DOHH2 (cell line): Measurements from ENCODE around the gene TSPYL4.

Source experiments
- H3F3A ChIP-seq: fragments of 200-600 bp; sonication (generic), shearing (Covaris generic); 2 replicates; pipeline ENCODE4 v1.6.0; 2016; ENCODE audit warnings: antibody characterized with exemption, mild to moderate bottlenecking; ENCODE audit not compliant: control insufficient read depth, insufficient read depth
- H3K27ac ChIP-seq: fragments of 200-600 bp; sonication (generic); 2 replicates; pipeline ENCODE4 v1.5.1; 2014; ENCODE audit warnings: low read depth, mild to moderate bottlenecking, low read length, moderate library complexity
- H3K27me3 ChIP-seq: fragments of 200-600 bp; sonication (generic); 2 replicates; pipeline ENCODE4 v1.6.1; 2014; ENCODE audit warnings: mild to moderate bottlenecking, low read length, mixed read lengths; ENCODE audit not compliant: control insufficient read depth
- H3K36me3 ChIP-seq: fragments of 200-600 bp; sonication (generic); 2 replicates; pipeline ENCODE4 v1.6.1; 2014; ENCODE audit warnings: mild to moderate bottlenecking, low read length, moderate library complexity, mixed read lengths; ENCODE audit not compliant: control insufficient read depth
- H3K4me1 ChIP-seq: fragments of 200-600 bp; sonication (generic); 2 replicates; pipeline ENCODE4 v1.6.1; 2014; ENCODE audit warnings: mild to moderate bottlenecking, low read length, mixed read lengths; ENCODE audit not compliant: control insufficient read depth
- H3K4me2 ChIP-seq: fragments of 200-600 bp; sonication (generic); 2 replicates; pipeline ENCODE4 v1.6.0; 2014; ENCODE audit warnings: mild to moderate bottlenecking, low read length, moderate library complexity
- H3K4me3 ChIP-seq: fragments of 200-600 bp; sonication (generic); 2 replicates; pipeline ENCODE4 v1.5.1; 2014; ENCODE audit warnings: mild to moderate bottlenecking, low read length, mixed read lengths
- H3K79me2 ChIP-seq: fragments of 200-600 bp; sonication (generic); 2 replicates; pipeline ENCODE4 v1.6.1; 2014; ENCODE audit warnings: mild to moderate bottlenecking, low read length, mixed read lengths; ENCODE audit not compliant: control insufficient read depth
- H3K9me2 ChIP-seq: fragments of 200-600 bp; sonication (generic); replicated peaks from 2 replicates; pipeline ENCODE4 v1.6.1; 2014; ENCODE audit warnings: mild to moderate bottlenecking, low read length, mixed read lengths; ENCODE audit not compliant: control insufficient read depth
- H3K9me3 ChIP-seq: fragments of 200-600 bp; sonication (generic); 2 replicates; pipeline ENCODE4 v1.6.1; 2014; ENCODE audit warnings: antibody characterized with exemption, low read length, mixed read lengths; ENCODE audit not compliant: control insufficient read depth, insufficient read depth
- H4K20me1 ChIP-seq: fragments of 200-600 bp; sonication (generic); 2 replicates; pipeline ENCODE4 v1.6.0; 2014; ENCODE audit warnings: low read depth, mild to moderate bottlenecking, antibody characterized with exemption, low read length, moderate library complexity; ENCODE audit not compliant: control insufficient read depth, insufficient read depth
- CTCF ChIP-seq: fragments of 200-600 bp; sonication (generic); IDR thresholded peaks from one replicate; pipeline ENCODE4 v1.5.1; 2014; ENCODE audit warnings: antibody characterized with exemption, mild to moderate bottlenecking, low read depth, low read length; ENCODE audit not compliant: poor library complexity, severe bottlenecking
- EZH2phosphoT487 ChIP-seq: fragments of 200-600 bp; sonication (generic); IDR thresholded peaks from 2 replicates; pipeline ENCODE4 v1.6.1; 2017; ENCODE audit warnings: borderline replicate concordance, mild to moderate bottlenecking, antibody characterized with exemption, low read length, moderate library complexity, mixed read lengths

Gene TSPYL4

GRCh38 chr6:116277124-116277523, 23.2 kb upstream of the TSPYL4 start:
- Histone ChIP-seq H3K4me3 (peak overlapping the region; percentile 55), H3K27ac (no peak overlapping the region), H4K20me1 (peaks cover 14% of the 10 kb centered on the region; the same call in 1 of the 2 replicates), H3K79me2 (peaks cover 53% of the 10 kb centered on the region), H3K9me2 (no peaks in the 10 kb centered on the region), H3F3A (no peaks in the 10 kb centered on the region), H3K4me2 (peak overlapping the region; percentile 79), H3K36me3 (peaks cover 29% of the 10 kb centered on the region), H3K4me1 (peaks cover 42% of the 10 kb centered on the region), H3K27me3 (no peaks in the 10 kb centered on the region), H3K9me3 (no peaks in the 10 kb centered on the region)
- TF ChIP-seq CTCF (no peak), EZH2phosphoT487 (no peak)

- H3K36me3 ChIP-seq: peaks cover 5% of the 10 kb centered on the region
- peaks cover 19% of the 10 kb centered on the region for H3K79me2 ChIP-seq
- no peak overlapping the region for H3K4me3 ChIP-seq
- no peaks in the 10 kb centered on the region for H3K9me2 ChIP-seq
- no peak for TF ChIP-seq EZH2phosphoT487
- H3K27ac ChIP-seq: no peak overlapping the region
- H3F3A ChIP-seq: peaks cover 9% of the 10 kb centered on the region
- peaks cover 2% of the 10 kb centered on the region; the same call in 1 of the 2 replicates for H4K20me1 ChIP-seq
- H3K27me3 ChIP-seq: no peaks in the 10 kb centered on the region
- H3K4me2 ChIP-seq: no peak overlapping the region
- H3K4me1 ChIP-seq: peaks cover 16% of the 10 kb centered on the region
- no peaks in the 10 kb centered on the region for H3K9me3 ChIP-seq
These were observed 17.4 kb upstream of the TSPYL4 start for GRCh38 chr6:116271149-116271708.

GRCh38 chr6:116268589-116269293, 14.9 kb upstream of the TSPYL4 start:
- H3K9me3 ChIP-seq: no peaks in the 10 kb centered on the region
- H3K4me1 ChIP-seq: peaks cover 8% of the 10 kb centered on the region
- H3K4me2 ChIP-seq: no peak overlapping the region
- no peaks in the 10 kb centered on the region; the same call in none of the 2 replicates for H3K36me3 ChIP-seq
- H3K4me3 ChIP-seq: no peak overlapping the region
- TF ChIP-seq EZH2phosphoT487 (no peak), CTCF (peak; percentile 73)
- no peaks in the 10 kb centered on the region for H3K79me2 ChIP-seq
- peaks cover 9% of the 10 kb centered on the region for H3F3A ChIP-seq
- H3K27me3 ChIP-seq: no peaks in the 10 kb centered on the region
- H3K9me2 ChIP-seq: no peaks in the 10 kb centered on the region
- no peak overlapping the region for H3K27ac ChIP-seq
- no peaks in the 10 kb centered on the region for H4K20me1 ChIP-seq
